Progenitor cell of endocrine pancreas (in vitro differentiated cells): ENCODE data around the gene NEXN. TPM values are rescaled to one million over a fixed set of nuclear protein-coding genes. Genes with fewer than 3 reads are reported as not detected.
"Not testable (repeated sequence)": the region's sequence is repeated elsewhere in the genome, so short reads cannot be mapped to it uniquely, and the experiment has no call there.

Experiments used
- DNase-seq: peaks from one replicate; pipeline ENCODE4 v3.0.0; 2021; ENCODE audit warnings: low spot score; ENCODE audit not compliant: unreplicated experiment
- H3K27ac Mint-ChIP-seq: 2 replicates; pipeline ENCODE4 v1.8.0; 2021; ENCODE audit warnings: mild to moderate bottlenecking, moderate library complexity, mixed read lengths
- H3K27me3 Mint-ChIP-seq: 2 replicates; pipeline ENCODE4 v1.8.0; 2021; ENCODE audit warnings: mixed read lengths
- H3K36me3 Mint-ChIP-seq: 2 replicates; pipeline ENCODE4 v1.8.0; 2022; ENCODE audit warnings: mixed read lengths; ENCODE audit not compliant: insufficient read depth
- H3K4me1 Mint-ChIP-seq: 2 replicates; pipeline ENCODE4 v1.8.0; 2021; ENCODE audit warnings: low read depth, mixed read lengths
- H3K4me3 Mint-ChIP-seq: 2 replicates; pipeline ENCODE4 v1.8.0; 2021; ENCODE audit warnings: low read depth, mild to moderate bottlenecking, moderate library complexity, mixed read lengths
- H3K9me3 Mint-ChIP-seq: 2 replicates; pipeline ENCODE4 v1.8.0; 2021; ENCODE audit warnings: low read depth, mixed read lengths
- total RNA-seq: library from RNA; stranded (reverse); gene quantifications from 2 replicates; pipeline ENCODE4 v1.2.1, GENCODE V29; 2021
- TF ChIP-seq, protein P1 (sequence below): fragments of 200-600 bp; sonication (generic); IDR thresholded peaks from one replicate; pipeline ENCODE4 v1.5.0; 2021; ENCODE audit warnings: antibody characterized with exemption, mild to moderate bottlenecking; ENCODE audit not compliant: unreplicated experiment

Gene NEXN
- total RNA-seq, 1 donor from 2014 or later, result 6.5 TPM

GRCh38 chr1:77910116-77910515 is 21.7 kb downstream of the NEXN start:
- H3K27ac Mint-ChIP-seq, result no peak overlapping the region
- TF ChIP-seq, protein P1, sequence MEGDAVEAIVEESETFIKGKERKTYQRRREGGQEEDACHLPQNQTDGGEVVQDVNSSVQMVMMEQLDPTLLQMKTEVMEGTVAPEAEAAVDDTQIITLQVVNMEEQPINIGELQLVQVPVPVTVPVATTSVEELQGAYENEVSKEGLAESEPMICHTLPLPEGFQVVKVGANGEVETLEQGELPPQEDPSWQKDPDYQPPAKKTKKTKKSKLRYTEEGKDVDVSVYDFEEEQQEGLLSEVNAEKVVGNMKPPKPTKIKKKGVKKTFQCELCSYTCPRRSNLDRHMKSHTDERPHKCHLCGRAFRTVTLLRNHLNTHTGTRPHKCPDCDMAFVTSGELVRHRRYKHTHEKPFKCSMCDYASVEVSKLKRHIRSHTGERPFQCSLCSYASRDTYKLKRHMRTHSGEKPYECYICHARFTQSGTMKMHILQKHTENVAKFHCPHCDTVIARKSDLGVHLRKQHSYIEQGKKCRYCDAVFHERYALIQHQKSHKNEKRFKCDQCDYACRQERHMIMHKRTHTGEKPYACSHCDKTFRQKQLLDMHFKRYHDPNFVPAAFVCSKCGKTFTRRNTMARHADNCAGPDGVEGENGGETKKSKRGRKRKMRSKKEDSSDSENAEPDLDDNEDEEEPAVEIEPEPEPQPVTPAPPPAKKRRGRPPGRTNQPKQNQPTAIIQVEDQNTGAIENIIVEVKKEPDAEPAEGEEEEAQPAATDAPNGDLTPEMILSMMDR, result no peak
- H3K4me1 Mint-ChIP-seq, result peaks cover 2% of the 10 kb centered on the region
- no peaks in the 10 kb centered on the region for H3K9me3 Mint-ChIP-seq
- no peaks in the 10 kb centered on the region for H3K36me3 Mint-ChIP-seq
- no peak overlapping the region for H3K4me3 Mint-ChIP-seq
- no peaks in the 10 kb centered on the region for H3K27me3 Mint-ChIP-seq
- no peak for DNase-seq

GRCh38 chr1:77918918-77919317 is 30.5 kb downstream of the NEXN start:
- not testable (repeated sequence) for H3K4me3 Mint-ChIP-seq, H3K27me3 Mint-ChIP-seq, H3K4me1 Mint-ChIP-seq, H3K27ac Mint-ChIP-seq, DNase-seq, H3K9me3 Mint-ChIP-seq
- H3K36me3 Mint-ChIP-seq, result peaks cover 12% of the 10 kb centered on the region

- no peak overlapping the region for H3K4me3 Mint-ChIP-seq
- TF ChIP-seq, protein P1, result no peak
- no peak overlapping the region for H3K27ac Mint-ChIP-seq
Observed at GRCh38 chr1:77925518-77925917, 37.1 kb downstream of the NEXN start.

DNA sequence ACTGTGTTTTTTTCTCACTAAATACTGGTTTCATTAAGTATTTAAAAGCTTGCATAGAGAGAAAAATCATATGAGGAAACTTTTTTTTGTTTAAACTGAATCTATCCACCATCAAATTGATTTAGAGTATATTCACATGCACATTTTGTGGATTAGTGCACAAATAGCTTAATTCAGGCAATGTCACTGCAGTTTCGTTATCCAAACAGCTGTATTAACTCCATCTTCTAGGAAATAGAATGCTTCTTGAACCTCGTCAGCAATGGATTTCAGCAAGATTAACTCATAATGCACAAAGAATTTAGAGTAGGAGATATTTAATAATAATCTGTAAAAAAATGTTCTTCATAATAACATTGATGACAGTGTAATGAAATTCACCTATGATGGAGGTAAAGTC is 37.5 kb downstream of the NEXN start:
- Mint-ChIP-seq H3K27me3 (no peaks in the 10 kb centered on the region), H3K9me3 (no peaks in the 10 kb centered on the region), H3K4me3 (no peak overlapping the region)

More at GRCh38 chr1:77925518-77925917, 37.1 kb downstream of the NEXN start:
- Mint-ChIP-seq H3K27me3 (no peaks in the 10 kb centered on the region), H3K4me1 (no peaks in the 10 kb centered on the region), H3K36me3 (peaks cover 12% of the 10 kb centered on the region), H3K9me3 (no peaks in the 10 kb centered on the region)
- no peak for DNase-seq

GRCh38 chr1:77926561-77927357 is 38.3 kb downstream of the NEXN start:
- TF ChIP-seq, protein P1, result no peak
- Mint-ChIP-seq H3K4me1 (no peaks in the 10 kb centered on the region), H3K4me3 (no peak overlapping the region), H3K27ac (no peak overlapping the region), H3K27me3 (no peaks in the 10 kb centered on the region), H3K36me3 (peaks cover 13% of the 10 kb centered on the region), H3K9me3 (no peaks in the 10 kb centered on the region)
- DNase-seq, result no peak

More for the DNA sequence above, 37.5 kb downstream of the NEXN start:
- TF ChIP-seq, protein P1, result no peak
- no peak for DNase-seq
- Mint-ChIP-seq H3K4me1 (no peaks in the 10 kb centered on the region), H3K27ac (no peak overlapping the region), H3K36me3 (peaks cover 13% of the 10 kb centered on the region)

DNA sequence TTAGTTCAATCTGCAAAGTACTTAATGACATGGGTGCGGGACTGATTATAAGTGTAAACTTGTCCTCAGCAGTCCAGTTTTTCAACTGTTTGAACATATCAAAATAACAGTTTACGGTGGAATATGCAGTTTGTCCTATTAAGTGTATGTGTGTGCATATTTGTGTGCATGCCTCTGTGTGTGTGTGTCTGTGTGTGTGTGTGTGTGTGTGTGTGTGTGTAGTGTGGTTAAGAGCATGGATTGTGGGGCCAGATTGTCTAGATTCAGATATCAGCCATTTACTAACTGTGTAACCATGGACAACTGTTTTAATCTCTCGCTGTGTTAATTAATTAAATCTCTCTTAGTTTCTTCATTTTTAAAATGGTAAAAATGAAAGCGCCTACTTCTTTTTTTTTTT is 39.0 kb downstream of the NEXN start:
- Mint-ChIP-seq H3K27ac (no peak overlapping the region), H3K9me3 (no peaks in the 10 kb centered on the region), H3K4me3 (no peak overlapping the region), H3K36me3 (peaks cover 13% of the 10 kb centered on the region), H3K4me1 (no peaks in the 10 kb centered on the region), H3K27me3 (no peaks in the 10 kb centered on the region)
- no peak for DNase-seq
- TF ChIP-seq, protein P1, result no peak
